Neural progenitor cell (in vitro differentiated cells): ENCODE results near the gene MMP27. TPM values are rescaled to one million over a fixed set of nuclear protein-coding genes. Genes with fewer than 3 reads are reported as not detected.

Source experiments
- DNase-seq: peaks from one replicate; pipeline ENCODE4 v3.0.0-alpha.2; 2016; ENCODE audit warnings: low spot score
- H2AFZ ChIP-seq: fragments of 200-600 bp; sonication (generic); replicated peaks from 2 replicates; pipeline ENCODE4 v1.6.1; 2016; ENCODE audit warnings: antibody characterized with exemption
- H3F3A ChIP-seq: fragments of 200-600 bp; sonication (generic); 2 replicates; pipeline ENCODE4 v1.6.1; 2016; ENCODE audit warnings: antibody characterized with exemption, low read depth
- H3K27ac ChIP-seq: fragments of 200-600 bp; sonication (generic); 2 replicates; pipeline ENCODE4 v1.5.1; 2016; ENCODE audit warnings: mild to moderate bottlenecking
- H3K27me3 ChIP-seq: fragments of 200-600 bp; sonication (generic); 2 replicates; pipeline ENCODE4 v1.6.1; 2016; ENCODE audit warnings: mild to moderate bottlenecking, moderate library complexity
- H3K36me3 ChIP-seq: fragments of 200-600 bp; sonication (generic); 2 replicates; pipeline ENCODE4 v1.5.1; 2016
- H3K4me1 ChIP-seq: fragments of 200-600 bp; sonication (generic); 2 replicates; pipeline ENCODE4 v1.6.1; 2016; ENCODE audit warnings: mixed run types
- H3K4me2 ChIP-seq: fragments of 200-600 bp; sonication (generic); 2 replicates; pipeline ENCODE4 v1.6.1; 2016
- H3K4me3 ChIP-seq: fragments of 200-600 bp; sonication (generic); 2 replicates; pipeline ENCODE4 v1.5.1; 2016
- H3K79me2 ChIP-seq: fragments of 200-600 bp; sonication (generic); 2 replicates; pipeline ENCODE4 v1.6.1; 2016; ENCODE audit warnings: low read depth
- H3K9ac ChIP-seq: fragments of 200-600 bp; sonication (generic); 2 replicates; pipeline ENCODE4 v1.6.1; 2016
- H3K9me3 ChIP-seq: fragments of 200-600 bp; sonication (generic); 2 replicates; pipeline ENCODE4 v1.5.1; 2016; ENCODE audit warnings: low read depth
- H4K20me1 ChIP-seq: fragments of 200-600 bp; sonication (generic); 2 replicates; pipeline ENCODE4 v1.6.1; 2016; ENCODE audit warnings: low read depth
- H3K27ac Mint-ChIP-seq: 3 replicates; pipeline ENCODE4 v1.8.0; 2021; ENCODE audit warnings: mixed read lengths
- H3K27me3 Mint-ChIP-seq: 2 replicates; pipeline ENCODE4 v1.8.0; 2022; ENCODE audit warnings: low read depth, mild to moderate bottlenecking, inconsistent platforms, moderate library complexity, mixed read lengths; ENCODE audit not compliant: insufficient read depth
- H3K36me3 Mint-ChIP-seq: 3 replicates; pipeline ENCODE4 v1.8.0; 2021; ENCODE audit warnings: mixed read lengths
- H3K4me1 Mint-ChIP-seq: 3 replicates; pipeline ENCODE4 v1.8.0; 2021; ENCODE audit warnings: mixed read lengths
- H3K4me3 Mint-ChIP-seq: 3 replicates; pipeline ENCODE4 v1.8.0; 2021; ENCODE audit warnings: mild to moderate bottlenecking, moderate library complexity, mixed read lengths
- H3K9me3 Mint-ChIP-seq: 3 replicates; pipeline ENCODE4 v1.8.0; 2020; ENCODE audit warnings: mixed read lengths
- EZH2 ChIP-seq: fragments of 200-600 bp; sonication (generic); IDR thresholded peaks from 2 replicates; pipeline ENCODE4 v1.6.1; 2017; ENCODE audit warnings: antibody characterized with exemption, mild to moderate bottlenecking, moderate library complexity
- EZH2phosphoT487 ChIP-seq: fragments of 200-600 bp; sonication (generic); IDR thresholded peaks from 2 replicates; pipeline ENCODE4 v1.6.1; 2017; ENCODE audit warnings: antibody characterized with exemption
- total RNA-seq: library from RNA; depleted of rRNA; stranded (reverse); fragments of >200 nt; gene quantifications from 2 replicates; pipeline ENCODE4 v1.2.3, GENCODE V29; 2015; ENCODE audit warnings: low replicate concordance
- TF ChIP-seq, protein P1 (sequence below): fragments of 200-600 bp; sonication (generic); IDR thresholded peaks from 2 replicates; pipeline ENCODE4 v1.5.1; 2017; ENCODE audit warnings: antibody characterized with exemption, mild to moderate bottlenecking

The MMP27 gene
- total RNA-seq, 1 donor from 2014 or later, result not detected

GRCh38 chr11:102709201-102709945 is 3.8 kb upstream of the MMP27 start:
- no peak for DNase-seq
- no peaks in the 10 kb centered on the region for H3K9me3 Mint-ChIP-seq
- H3K4me3 ChIP-seq, result no peak overlapping the region
- H3K9ac ChIP-seq, result no peak overlapping the region
- no peaks in the 10 kb centered on the region for H3K36me3 ChIP-seq
- no peak overlapping the region for H3K27ac ChIP-seq
- H4K20me1 ChIP-seq, result no peaks in the 10 kb centered on the region
- H3K4me1 ChIP-seq, result no peaks in the 10 kb centered on the region
- H3K27ac Mint-ChIP-seq, result no peak overlapping the region
- no peaks in the 10 kb centered on the region for H3K27me3 ChIP-seq
- TF ChIP-seq EZH2 (no peak), EZH2phosphoT487 (no peak)
- TF ChIP-seq, protein P1, sequence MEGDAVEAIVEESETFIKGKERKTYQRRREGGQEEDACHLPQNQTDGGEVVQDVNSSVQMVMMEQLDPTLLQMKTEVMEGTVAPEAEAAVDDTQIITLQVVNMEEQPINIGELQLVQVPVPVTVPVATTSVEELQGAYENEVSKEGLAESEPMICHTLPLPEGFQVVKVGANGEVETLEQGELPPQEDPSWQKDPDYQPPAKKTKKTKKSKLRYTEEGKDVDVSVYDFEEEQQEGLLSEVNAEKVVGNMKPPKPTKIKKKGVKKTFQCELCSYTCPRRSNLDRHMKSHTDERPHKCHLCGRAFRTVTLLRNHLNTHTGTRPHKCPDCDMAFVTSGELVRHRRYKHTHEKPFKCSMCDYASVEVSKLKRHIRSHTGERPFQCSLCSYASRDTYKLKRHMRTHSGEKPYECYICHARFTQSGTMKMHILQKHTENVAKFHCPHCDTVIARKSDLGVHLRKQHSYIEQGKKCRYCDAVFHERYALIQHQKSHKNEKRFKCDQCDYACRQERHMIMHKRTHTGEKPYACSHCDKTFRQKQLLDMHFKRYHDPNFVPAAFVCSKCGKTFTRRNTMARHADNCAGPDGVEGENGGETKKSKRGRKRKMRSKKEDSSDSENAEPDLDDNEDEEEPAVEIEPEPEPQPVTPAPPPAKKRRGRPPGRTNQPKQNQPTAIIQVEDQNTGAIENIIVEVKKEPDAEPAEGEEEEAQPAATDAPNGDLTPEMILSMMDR, result no peak
- H3K4me3 Mint-ChIP-seq, result no peak overlapping the region
- no peaks in the 10 kb centered on the region for H3K36me3 Mint-ChIP-seq
- H3F3A ChIP-seq, result no peaks in the 10 kb centered on the region
- no peaks in the 10 kb centered on the region for H3K9me3 ChIP-seq
- H2AFZ ChIP-seq, result no peak overlapping the region
- no peaks in the 10 kb centered on the region for H3K79me2 ChIP-seq
- no peaks in the 10 kb centered on the region for H3K27me3 Mint-ChIP-seq
- H3K4me1 Mint-ChIP-seq, result no peaks in the 10 kb centered on the region
- no peak overlapping the region for H3K4me2 ChIP-seq

DNA sequence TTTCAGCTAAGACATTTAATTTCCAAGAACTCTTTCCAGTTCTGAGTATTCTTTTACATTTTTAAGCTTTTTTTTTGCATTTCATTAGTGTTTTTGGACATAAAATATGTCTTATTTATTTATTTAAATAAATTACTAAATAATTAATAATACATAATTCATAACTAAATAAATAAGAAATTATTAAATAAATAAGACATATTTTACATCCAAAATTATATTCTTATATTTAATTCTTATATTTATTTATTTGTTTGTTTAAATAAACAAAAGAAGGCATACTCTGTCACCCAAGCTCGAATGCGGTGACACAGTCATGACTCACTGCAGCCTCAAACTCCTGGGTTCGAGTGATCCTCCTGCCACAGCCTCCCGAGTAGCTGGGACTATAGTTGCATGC is 3.1 kb upstream of the MMP27 start:
- H3K79me2 ChIP-seq, result no peaks in the 10 kb centered on the region
- no peaks in the 10 kb centered on the region for H3K9me3 Mint-ChIP-seq
- no peak for DNase-seq
- H3K4me1 Mint-ChIP-seq, result no peaks in the 10 kb centered on the region
- H3K4me1 ChIP-seq, result no peaks in the 10 kb centered on the region
- no peak overlapping the region for H3K27ac Mint-ChIP-seq
- H3K9me3 ChIP-seq, result no peaks in the 10 kb centered on the region
- no peaks in the 10 kb centered on the region for H3K27me3 ChIP-seq
- H3K4me3 ChIP-seq, result no peak overlapping the region
- no peak overlapping the region for H3K4me2 ChIP-seq
- no peaks in the 10 kb centered on the region for H4K20me1 ChIP-seq
- H3K27ac ChIP-seq, result no peak overlapping the region
- H3K36me3 Mint-ChIP-seq, result no peaks in the 10 kb centered on the region
- no peak overlapping the region for H3K9ac ChIP-seq
- H3K36me3 ChIP-seq, result no peaks in the 10 kb centered on the region
- no peaks in the 10 kb centered on the region for H3F3A ChIP-seq
- TF ChIP-seq EZH2 (no peak), EZH2phosphoT487 (no peak)
- TF ChIP-seq, protein P1, result no peak
- H3K27me3 Mint-ChIP-seq, result peaks cover 2% of the 10 kb centered on the region
- no peak overlapping the region for H2AFZ ChIP-seq
- no peak overlapping the region for H3K4me3 Mint-ChIP-seq

- H3K9me3 ChIP-seq, result no peaks in the 10 kb centered on the region
- no peaks in the 10 kb centered on the region for H4K20me1 ChIP-seq
- TF ChIP-seq EZH2phosphoT487 (no peak), EZH2 (no peak)
- TF ChIP-seq, protein P1, result no peak
- H3K4me3 ChIP-seq, result no peak overlapping the region
- no peak overlapping the region for H3K9ac ChIP-seq
- H3K27me3 ChIP-seq, result no peaks in the 10 kb centered on the region
- H3K4me1 ChIP-seq, result no peaks in the 10 kb centered on the region
- no peaks in the 10 kb centered on the region for H3K9me3 Mint-ChIP-seq
- no peaks in the 10 kb centered on the region for H3K4me1 Mint-ChIP-seq
- H3K27ac Mint-ChIP-seq, result no peak overlapping the region
- no peak for DNase-seq
- no peaks in the 10 kb centered on the region for H3K36me3 ChIP-seq
- H3K27ac ChIP-seq, result no peak overlapping the region
- peaks cover 2% of the 10 kb centered on the region for H3K27me3 Mint-ChIP-seq
- H3K4me2 ChIP-seq, result no peak overlapping the region
- H3K79me2 ChIP-seq, result no peaks in the 10 kb centered on the region
- no peaks in the 10 kb centered on the region for H3F3A ChIP-seq
- no peak overlapping the region for H3K4me3 Mint-ChIP-seq
- H3K36me3 Mint-ChIP-seq, result no peaks in the 10 kb centered on the region
- H2AFZ ChIP-seq, result no peak overlapping the region
Observed at GRCh38 chr11:102704841-102705240, 728 bp downstream of the MMP27 start.
